Panc1 (cell line): ENCODE measurements around the gene THEM4. TPM values are rescaled to one million over a fixed set of nuclear protein-coding genes. Genes with fewer than 3 reads are reported as not detected.

Source experiments
- ATAC-seq: fragments of 200-7000 bp; cut with Tn5 transposase; 2 replicates; pipeline ENCODE4 v1.9.1; 2020; ENCODE audit warnings: mild to moderate bottlenecking, moderate library complexity
- BruUV-seq: library from RNA; stranded (reverse); fragments of 400-500 nt; replicated peaks from 2 replicates; lab custom pipeline; 2021; lab: Mats Ljungman, UMichigan
- CTCF ChIA-PET: fragments of 300-600 bp; sonication (Branson Sonifier 250); formaldehyde crosslinking; loops from one replicate; lab custom pipeline; 2022; ENCODE audit warnings: antibody characterized with exemption; lab: Charles Lee
- POLR2A ChIA-PET: fragments of 300-600 bp; sonication (Branson Sonifier 250); formaldehyde crosslinking; loops from one replicate; lab custom pipeline; 2022; ENCODE audit warnings: antibody characterized with exemption; lab: Charles Lee
- DNase-seq: peaks from one replicate; pipeline ENCODE4 v3.0.0-alpha.2; 2010; ENCODE audit warnings: low read depth, low spot score
- H3K27ac ChIP-seq: 2 replicates; pipeline ENCODE4 v1.5.1; 2011; ENCODE audit warnings: mild to moderate bottlenecking, low read length, inconsistent platforms
- H3K27me3 ChIP-seq: fragments of 200-500 bp; sonication (Bioruptor generic); 2 replicates; pipeline ENCODE4 v1.6.0; 2014; ENCODE audit warnings: low read length, inconsistent platforms; ENCODE audit not compliant: control insufficient read depth, insufficient read depth
- H3K36me3 ChIP-seq: fragments of 200-500 bp; sonication (Bioruptor generic); 2 replicates; pipeline ENCODE4 v1.5.1; 2014; ENCODE audit warnings: inconsistent platforms, mild to moderate bottlenecking, low read length, moderate library complexity; ENCODE audit not compliant: control insufficient read depth, insufficient read depth
- H3K4me1 ChIP-seq: 2 replicates; pipeline ENCODE4 v1.5.1; 2011; ENCODE audit warnings: inconsistent platforms, mild to moderate bottlenecking, low read length, moderate library complexity; ENCODE audit not compliant: control insufficient read depth, insufficient read depth
- H3K4me3 ChIP-seq, 2 experiments: 2 replicates each; pipeline ENCODE4 v1.5.1; 2011 to 2012; ENCODE audit warnings: low read depth in 2 of 2, low read length in 2 of 2, mild to moderate bottlenecking in 2 of 2, inconsistent platforms in 1 of 2, moderate library complexity in 1 of 2
- H3K9me3 ChIP-seq: fragments of 200-500 bp; sonication (Bioruptor generic); 2 replicates; pipeline ENCODE4 v1.5.1; 2014; ENCODE audit warnings: low read depth, mild to moderate bottlenecking, inconsistent platforms, low read length, moderate library complexity; ENCODE audit not compliant: control insufficient read depth, insufficient read depth
- POLR2AphosphoS5 ChIP-seq: IDR thresholded peaks from 2 replicates; pipeline ENCODE4 v1.6.1; 2012; ENCODE audit warnings: mild to moderate bottlenecking, low read depth, low read length, moderate library complexity
- SIN3A ChIP-seq: IDR thresholded peaks from 2 replicates; pipeline ENCODE4 v1.6.1; 2012; ENCODE audit warnings: low read depth, mild to moderate bottlenecking, low read length, moderate library complexity, borderline replicate concordance; ENCODE audit not compliant: insufficient read depth
- TCF7L2 ChIP-seq: IDR thresholded peaks from 2 replicates; pipeline ENCODE4 v1.6.1; 2011; ENCODE audit warnings: mild to moderate bottlenecking, low read depth, low read length, inconsistent platforms
- in situ Hi-C: cut with HindIII; loops from 2 replicates; pipeline ENCODE4 v1.10.0; 2016; ENCODE audit warnings: low sequenced_read_pairs, low pct_unique_long_range_greater_than_20kb
- intact Hi-C: fragments of 100-400 bp; cut with micrococcal nuclease; formaldehyde crosslinking; loops from one replicate; pipeline ENCODE4 v1.10.0; 2022; ENCODE audit not compliant: unreplicated experiment
- total RNA-seq: library from RNA; stranded (reverse); gene quantifications from one replicate; pipeline ENCODE4 v1.2.1, GENCODE V29; 2021; ENCODE audit not compliant: unreplicated experiment
- TF ChIP-seq, protein P1 (sequence below), 2 experiments: IDR thresholded peaks; 2 replicates each; pipeline ENCODE4 v1.6.1; 2011 to 2012; ENCODE audit warnings: low read depth in 2 of 2, control low read depth in 1 of 2, low read length in 1 of 2, mild to moderate bottlenecking in 1 of 2, moderate library complexity in 1 of 2; ENCODE audit not compliant: insufficient read depth in 1 of 2
- TF ChIP-seq, protein P2 (sequence below): fragments of 450-650 bp; IDR thresholded peaks from 2 replicates; pipeline ENCODE4 v1.5.1; 2017; ENCODE audit warnings: mild to moderate bottlenecking

Gene THEM4
- total RNA-seq, 1 experiment from 2014 or later = 21.8 TPM

DNA sequence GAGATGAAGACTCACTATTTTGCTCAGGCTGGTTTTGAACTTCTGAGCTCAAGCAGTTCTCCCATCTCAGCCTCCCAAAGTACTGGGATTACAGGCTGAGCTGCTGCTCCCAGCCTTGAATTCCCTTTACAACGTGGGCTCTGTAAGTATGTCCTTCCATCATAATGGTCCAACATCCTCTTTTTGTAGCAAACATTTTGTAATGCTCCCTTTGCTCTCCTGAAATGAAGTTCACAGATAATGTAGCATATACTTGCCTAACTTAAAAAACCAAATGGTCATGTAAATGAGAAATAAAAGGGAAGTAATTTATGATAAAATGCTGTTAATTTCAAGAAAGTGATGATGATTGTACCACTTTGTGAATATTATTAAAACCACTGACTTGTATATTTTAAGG lies 30.5 kb upstream of the THEM4 start:
- ChIA-PET POLR2A (interaction anchor here (0.6 kb wide), 1 partner anchor 27 kb away, joined by 4 read pairs; no protein-coding TSS in a partner anchor), CTCF (interaction anchor here (1.4 kb wide), 1 partner anchor 62 kb away, joined by 3 read pairs; no protein-coding TSS in a partner anchor)
- Histone ChIP-seq H3K4me3 (no peak overlapping the region), H3K36me3 (no peaks in the 10 kb centered on the region), H3K4me1 (peaks cover 51% of the 10 kb centered on the region), H3K9me3 (no peaks in the 10 kb centered on the region), H3K27ac (no peak overlapping the region), H3K27me3 (no peaks in the 10 kb centered on the region)
- TF ChIP-seq SIN3A (no peak), TCF7L2 (no peak), POLR2AphosphoS5 (no peak)
- TF ChIP-seq, protein P1, sequence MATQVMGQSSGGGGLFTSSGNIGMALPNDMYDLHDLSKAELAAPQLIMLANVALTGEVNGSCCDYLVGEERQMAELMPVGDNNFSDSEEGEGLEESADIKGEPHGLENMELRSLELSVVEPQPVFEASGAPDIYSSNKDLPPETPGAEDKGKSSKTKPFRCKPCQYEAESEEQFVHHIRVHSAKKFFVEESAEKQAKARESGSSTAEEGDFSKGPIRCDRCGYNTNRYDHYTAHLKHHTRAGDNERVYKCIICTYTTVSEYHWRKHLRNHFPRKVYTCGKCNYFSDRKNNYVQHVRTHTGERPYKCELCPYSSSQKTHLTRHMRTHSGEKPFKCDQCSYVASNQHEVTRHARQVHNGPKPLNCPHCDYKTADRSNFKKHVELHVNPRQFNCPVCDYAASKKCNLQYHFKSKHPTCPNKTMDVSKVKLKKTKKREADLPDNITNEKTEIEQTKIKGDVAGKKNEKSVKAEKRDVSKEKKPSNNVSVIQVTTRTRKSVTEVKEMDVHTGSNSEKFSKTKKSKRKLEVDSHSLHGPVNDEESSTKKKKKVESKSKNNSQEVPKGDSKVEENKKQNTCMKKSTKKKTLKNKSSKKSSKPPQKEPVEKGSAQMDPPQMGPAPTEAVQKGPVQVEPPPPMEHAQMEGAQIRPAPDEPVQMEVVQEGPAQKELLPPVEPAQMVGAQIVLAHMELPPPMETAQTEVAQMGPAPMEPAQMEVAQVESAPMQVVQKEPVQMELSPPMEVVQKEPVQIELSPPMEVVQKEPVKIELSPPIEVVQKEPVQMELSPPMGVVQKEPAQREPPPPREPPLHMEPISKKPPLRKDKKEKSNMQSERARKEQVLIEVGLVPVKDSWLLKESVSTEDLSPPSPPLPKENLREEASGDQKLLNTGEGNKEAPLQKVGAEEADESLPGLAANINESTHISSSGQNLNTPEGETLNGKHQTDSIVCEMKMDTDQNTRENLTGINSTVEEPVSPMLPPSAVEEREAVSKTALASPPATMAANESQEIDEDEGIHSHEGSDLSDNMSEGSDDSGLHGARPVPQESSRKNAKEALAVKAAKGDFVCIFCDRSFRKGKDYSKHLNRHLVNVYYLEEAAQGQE (IDR thresholded peaks at IDR 0.05; ENCODE audit: insufficient read depth in 1 of 2, low read depth in 2 of 2, low read length in 1 of 2) = no peak
- TF ChIP-seq, protein P2, sequence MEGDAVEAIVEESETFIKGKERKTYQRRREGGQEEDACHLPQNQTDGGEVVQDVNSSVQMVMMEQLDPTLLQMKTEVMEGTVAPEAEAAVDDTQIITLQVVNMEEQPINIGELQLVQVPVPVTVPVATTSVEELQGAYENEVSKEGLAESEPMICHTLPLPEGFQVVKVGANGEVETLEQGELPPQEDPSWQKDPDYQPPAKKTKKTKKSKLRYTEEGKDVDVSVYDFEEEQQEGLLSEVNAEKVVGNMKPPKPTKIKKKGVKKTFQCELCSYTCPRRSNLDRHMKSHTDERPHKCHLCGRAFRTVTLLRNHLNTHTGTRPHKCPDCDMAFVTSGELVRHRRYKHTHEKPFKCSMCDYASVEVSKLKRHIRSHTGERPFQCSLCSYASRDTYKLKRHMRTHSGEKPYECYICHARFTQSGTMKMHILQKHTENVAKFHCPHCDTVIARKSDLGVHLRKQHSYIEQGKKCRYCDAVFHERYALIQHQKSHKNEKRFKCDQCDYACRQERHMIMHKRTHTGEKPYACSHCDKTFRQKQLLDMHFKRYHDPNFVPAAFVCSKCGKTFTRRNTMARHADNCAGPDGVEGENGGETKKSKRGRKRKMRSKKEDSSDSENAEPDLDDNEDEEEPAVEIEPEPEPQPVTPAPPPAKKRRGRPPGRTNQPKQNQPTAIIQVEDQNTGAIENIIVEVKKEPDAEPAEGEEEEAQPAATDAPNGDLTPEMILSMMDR = no peak
- in situ Hi-C loops (no loop called here), intact Hi-C loops (loop anchor here (10.0 kb wide), 1 partner anchor 245 kb away; no protein-coding TSS in a partner anchor)
- ATAC-seq (no peak), DNase-seq (no peak)
- no TSS peak for BruUV-seq

DNA sequence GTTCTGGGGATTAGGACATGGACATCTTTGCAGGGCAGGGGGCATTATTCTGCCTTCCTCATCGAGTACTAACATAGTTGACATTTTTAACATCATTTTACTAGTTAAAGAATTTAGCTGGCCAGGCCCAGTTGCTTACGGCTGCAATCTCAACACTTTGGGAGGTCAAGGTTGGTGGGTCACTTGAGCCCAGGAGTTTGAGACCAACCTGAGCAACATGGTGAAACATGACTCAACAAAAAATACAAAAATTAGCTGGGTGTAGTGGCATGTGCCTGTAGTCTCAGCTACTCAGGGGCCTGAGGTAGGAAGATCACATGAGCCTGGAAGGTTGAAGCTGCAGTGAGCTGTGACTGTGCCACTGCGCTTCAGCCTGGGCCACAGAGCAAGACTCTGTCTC lies 29.8 kb upstream of the THEM4 start:
- H3K27ac ChIP-seq = no peak overlapping the region
- intact Hi-C loops = loop anchor here (10.0 kb wide), 1 partner anchor 246 kb away; no protein-coding TSS in a partner anchor
- ATAC-seq (no peak), DNase-seq (no peak)
- no peak overlapping the region for H3K4me3 ChIP-seq
- POLR2A ChIA-PET = interaction anchor here (0.6 kb wide), 1 partner anchor 27 kb away, joined by 4 read pairs; no protein-coding TSS in a partner anchor
- in situ Hi-C loops = no loop called here
- H3K36me3 ChIP-seq = no peaks in the 10 kb centered on the region
- H3K27me3 ChIP-seq = no peaks in the 10 kb centered on the region
- no peaks in the 10 kb centered on the region for H3K9me3 ChIP-seq
- peaks cover 51% of the 10 kb centered on the region for H3K4me1 ChIP-seq
- BruUV-seq = no TSS peak
- CTCF ChIA-PET = interaction anchor here (1.4 kb wide), 1 partner anchor 62 kb away, joined by 3 read pairs; no protein-coding TSS in a partner anchor
- no peak for TF ChIP-seq SIN3A

DNA sequence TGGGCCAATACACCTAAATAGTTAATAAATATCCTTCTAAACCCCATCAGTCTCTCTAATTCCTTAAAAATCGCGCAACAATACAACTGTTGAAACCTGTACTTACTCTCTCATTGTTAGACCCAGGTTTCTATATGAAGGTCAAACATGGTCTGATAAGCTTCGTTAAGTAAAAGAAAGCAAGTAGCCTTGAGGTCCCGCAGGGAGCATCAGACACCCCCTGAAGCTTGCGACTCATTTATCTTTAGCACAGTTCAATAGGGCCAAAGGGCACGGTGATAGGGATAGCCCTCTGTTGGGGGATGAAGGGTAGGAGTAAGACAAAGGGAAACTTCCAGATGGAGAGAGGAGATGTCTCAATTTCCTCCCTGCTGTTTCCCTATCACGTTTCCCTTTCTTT lies 27.3 kb upstream of the THEM4 start:
- H3K4me1 ChIP-seq = peaks cover 41% of the 10 kb centered on the region
- no peak for DNase-seq
- peak; percentile 50; the same call in 1 of the 2 replicates for ATAC-seq
- peak overlapping the region in 1 of 2 experiments; percentile 32; a peak in 2 of 4 replicates for H3K4me3 ChIP-seq
- BruUV-seq = no TSS peak
- H3K9me3 ChIP-seq = no peaks in the 10 kb centered on the region
- intact Hi-C loops (loop anchor here (10.0 kb wide), 1 partner anchor 248 kb away; no protein-coding TSS in a partner anchor), in situ Hi-C loops (no loop called here)
- H3K27ac ChIP-seq = peak overlapping the region; percentile 81
- peak; percentile 64 for TF ChIP-seq TCF7L2
- TF ChIP-seq SIN3A = no peak
- no peaks in the 10 kb centered on the region for H3K27me3 ChIP-seq
- H3K36me3 ChIP-seq = no peaks in the 10 kb centered on the region
- ChIA-PET POLR2A (interaction anchor here (0.9 to 1.3 kb wide), 2 partner anchors 41 to 53 kb away, joined by 3 read pairs; no protein-coding TSS in a partner anchor), CTCF (interaction anchor here (0.6 to 4.7 kb wide), 2 partner anchors 64 to 101 kb away, joined by 3 to 35 read pairs; no protein-coding TSS in a partner anchor)
